ENCODE data around the gene ITPR1.

Gene ITPR1

DNA sequence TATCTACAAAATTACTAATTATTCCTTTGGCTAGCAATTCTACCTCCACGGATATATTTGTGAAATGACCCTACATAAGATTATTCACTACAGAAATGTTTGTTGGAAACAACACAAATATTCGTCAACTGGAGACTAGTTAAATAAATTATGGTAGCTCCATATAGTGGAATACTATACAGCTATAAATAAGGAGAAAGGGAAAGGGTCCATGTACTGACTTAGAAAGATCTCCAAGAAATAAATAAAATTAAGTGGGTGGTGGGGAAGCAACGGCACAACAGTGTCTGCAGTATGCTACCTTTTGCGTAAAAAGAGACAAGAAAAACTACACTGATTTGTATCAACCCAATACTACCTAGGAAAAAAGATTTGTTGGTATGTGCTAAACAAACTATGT lies 389.4 kb downstream of the ITPR1 start:
- DNase-seq, result no peak

DNA sequence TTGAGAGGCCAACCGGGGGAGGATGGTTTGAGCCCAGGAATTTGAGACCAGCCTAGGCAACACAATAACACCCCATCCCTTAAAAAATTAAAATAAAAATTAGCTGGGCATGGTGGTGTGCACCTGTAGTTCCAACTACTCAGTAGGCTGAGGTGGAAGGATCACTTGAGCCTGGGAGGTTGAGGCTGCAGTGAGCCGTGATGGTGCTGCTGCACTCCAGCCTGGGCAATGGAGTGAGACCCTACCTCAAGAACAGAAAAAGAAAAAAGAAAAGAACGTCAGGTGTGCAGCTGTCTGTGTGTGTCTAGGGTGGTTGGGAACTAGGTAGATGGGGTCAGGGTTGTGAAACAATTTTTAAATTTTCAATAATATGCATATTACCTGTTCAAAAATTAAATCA lies 389.9 kb downstream of the ITPR1 start:
- DNase-seq, result no peak

DNA sequence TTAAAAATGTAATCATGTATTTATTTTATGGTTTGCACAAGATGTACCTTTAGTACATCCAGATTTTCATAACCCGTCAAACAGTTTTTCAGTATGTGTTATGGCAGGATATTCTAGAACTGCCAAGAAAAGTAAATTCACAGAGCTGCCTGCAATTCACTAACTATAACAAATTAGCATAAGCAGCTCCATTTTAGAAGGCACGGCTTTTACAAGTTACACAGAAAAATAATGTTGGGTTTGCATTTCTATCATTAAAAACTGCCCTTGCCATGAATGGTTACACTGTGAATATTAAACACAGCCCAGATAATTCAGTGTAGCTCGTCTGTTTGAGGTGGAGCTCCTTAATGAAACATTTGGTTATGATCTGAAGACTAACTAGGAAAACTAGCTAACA lies 391.7 kb downstream of the ITPR1 start:
- DNase-seq, result no peak

DNA sequence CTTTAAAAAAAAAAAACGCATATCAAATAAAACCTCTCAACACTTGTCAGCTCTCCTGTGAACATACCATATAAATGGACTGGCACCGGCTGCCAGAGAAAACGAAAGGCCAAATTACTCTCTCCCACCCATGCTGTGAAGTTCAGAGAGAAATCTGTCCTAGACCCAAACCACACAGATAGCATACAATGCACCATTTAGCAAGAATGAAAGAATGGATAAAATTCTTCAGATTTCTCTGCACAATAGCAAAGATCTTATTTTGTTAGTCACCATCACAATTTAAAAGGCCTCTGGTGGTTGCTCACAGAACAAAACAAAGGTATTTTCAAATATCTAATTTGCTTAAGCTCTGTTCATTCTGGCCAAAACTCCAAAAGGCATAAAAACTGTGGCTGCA lies 392.2 kb downstream of the ITPR1 start:
- DNase-seq, result no peak

DNA sequence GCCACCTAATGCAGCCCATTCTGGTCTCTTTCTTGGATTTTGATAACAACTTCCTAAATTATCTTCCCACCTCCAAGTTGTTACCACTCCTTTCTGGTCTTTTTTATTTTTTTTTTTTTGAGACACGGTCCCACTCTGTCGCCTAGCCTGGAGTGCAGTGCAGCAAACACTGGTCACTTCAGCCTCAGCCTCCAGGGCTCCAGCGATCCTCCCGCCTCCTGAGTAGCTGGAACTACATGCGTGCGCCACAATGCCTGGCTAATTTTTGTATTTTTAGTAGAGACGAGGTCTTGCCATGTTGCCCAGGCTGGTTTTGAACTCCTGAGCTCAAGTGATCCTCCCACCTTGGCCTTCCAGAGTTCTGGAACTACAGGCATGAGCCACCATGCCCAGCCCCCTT lies 393.3 kb downstream of the ITPR1 start:
- no peak for DNase-seq

DNA sequence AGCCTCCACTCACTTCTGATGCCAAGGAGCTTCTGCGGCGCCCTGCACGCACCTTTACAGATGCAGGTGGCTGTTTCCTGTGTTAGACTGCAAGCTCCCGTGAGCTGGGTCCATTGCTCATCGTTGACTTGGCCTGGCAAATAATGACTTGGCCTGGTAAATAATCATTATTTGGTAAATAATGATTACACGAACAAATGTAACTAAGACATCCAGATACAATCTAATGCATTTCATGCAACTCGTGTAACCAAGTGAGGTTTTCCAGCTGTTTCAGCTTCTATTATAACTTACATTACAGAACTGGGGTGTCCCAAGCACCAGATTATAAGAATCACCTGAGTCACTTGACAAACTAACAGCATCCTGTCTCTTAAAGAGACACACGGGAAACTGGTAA lies 394.0 kb downstream of the ITPR1 start:
- no peak for DNase-seq

DNA sequence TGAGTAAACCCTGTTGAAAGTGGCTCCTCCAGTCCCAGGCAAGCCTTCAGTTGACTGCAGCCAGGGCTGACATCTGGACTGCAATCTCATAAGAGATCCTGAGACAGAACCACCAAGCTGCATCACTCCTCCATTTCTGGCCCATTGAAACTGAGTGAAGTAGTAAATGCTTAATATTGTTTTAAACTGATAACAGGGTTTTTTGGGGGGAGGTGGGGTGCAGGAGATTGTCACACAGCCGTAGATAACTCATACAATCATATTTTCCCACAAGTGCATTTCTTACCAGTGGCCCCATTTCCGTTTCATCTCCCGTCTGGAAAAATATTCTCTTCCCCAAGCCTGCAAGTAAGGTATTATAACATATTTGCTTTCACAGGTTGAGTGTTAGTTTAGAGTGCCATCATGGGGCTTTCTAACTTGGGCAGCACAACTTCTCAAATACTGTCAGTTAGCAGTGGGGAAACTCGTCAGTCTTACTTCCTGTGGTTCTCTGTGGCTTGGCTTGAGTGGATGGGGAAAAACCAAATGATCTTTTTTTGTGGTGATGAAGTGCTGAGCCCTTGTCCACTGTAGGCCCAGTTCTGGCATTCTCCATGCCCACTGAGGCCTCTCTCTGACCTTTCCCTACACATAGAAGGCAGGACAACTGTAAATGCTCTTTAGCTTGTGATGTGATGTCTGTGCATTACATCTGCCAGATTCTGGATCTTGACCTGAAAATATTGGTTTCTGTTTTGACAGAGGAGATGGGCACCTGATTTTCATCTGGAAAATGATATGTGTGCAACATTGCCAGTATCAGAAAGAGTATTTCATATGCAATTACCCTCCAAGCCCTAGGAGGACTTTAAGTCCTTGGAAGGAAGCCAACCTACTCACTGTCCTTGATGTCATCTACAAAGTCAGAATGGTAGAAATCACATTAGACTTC lies 396.0 kb downstream of the ITPR1 start:
- no peak for DNase-seq

DNA sequence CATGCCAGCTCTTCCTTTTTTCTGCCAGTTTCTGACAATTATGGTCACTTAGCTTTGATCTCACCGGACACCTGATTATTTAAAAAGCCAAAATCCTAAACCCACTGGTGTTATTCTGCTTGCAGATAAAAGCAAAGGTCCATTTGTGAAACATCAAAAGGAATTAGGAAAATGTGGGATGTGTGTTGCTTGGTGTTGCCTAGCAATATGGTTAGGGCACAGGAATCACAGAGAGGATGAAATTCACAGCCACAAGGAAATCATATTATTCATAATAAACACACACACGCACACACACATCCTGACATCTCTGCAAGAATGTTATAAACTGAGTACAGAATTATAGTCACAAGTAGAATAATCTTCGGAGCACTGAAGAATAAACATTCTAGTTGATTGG lies 396.7 kb downstream of the ITPR1 start:
- DNase-seq, result no peak

DNA sequence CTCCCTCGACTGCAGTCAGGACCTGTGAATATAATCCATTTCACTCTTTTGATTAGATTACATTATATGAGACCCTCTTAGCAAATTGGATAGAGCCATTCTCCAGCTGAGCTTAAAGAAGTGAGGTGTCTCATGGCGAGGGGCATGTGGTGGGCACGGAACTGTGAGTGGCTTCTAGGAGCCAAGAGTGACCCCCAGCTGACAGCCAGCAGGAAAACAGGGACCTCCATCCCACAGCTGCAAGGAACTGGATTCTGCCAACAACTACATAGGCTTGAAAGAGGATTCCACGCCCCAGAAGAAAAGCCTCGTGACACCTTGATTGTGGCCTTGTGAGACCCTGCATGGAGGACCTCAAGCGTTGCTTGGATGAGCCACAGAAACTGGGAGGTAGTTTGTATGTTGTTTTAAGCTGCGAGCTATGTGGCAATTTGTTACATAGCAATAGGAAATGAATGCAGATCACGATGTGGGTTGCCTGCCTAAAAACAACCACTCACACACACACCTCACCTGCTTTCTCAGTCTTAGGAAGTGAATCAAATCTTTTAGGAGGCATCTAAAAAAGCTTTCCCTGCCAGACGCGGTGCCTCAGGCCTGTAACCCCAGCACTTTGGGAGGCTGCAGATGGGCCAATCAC lies 401.9 kb downstream of the ITPR1 start:
- no peak for DNase-seq

DNA sequence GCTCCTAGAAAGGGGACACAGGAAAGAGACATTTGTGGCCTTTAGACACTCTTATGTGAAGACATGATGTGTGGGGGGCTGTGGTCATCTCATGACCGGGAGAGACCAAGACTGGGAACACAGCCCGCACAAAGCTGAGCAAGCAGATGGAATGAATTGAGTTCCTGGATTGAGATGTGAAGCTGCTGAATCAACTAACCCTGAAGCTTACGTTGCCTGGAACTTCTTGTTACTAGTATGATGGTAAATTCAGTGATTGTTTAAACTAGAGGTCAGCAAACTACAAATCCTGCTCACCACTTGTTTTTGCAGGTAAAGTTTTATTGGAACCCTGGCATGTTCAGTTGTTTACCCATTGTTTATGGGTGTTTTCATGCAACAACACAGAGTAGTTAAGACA lies 402.7 kb downstream of the ITPR1 start:
- no peak for DNase-seq

Data from activated naive CD4-positive, alpha-beta T cell treated with anti-CD3 and anti-CD28 coated beads, Interleukin-2, amount 50 U/mL, for 16 hours (primary cell).